ENCODE data around the gene ADRM1.

ADRM1 gene

DNA sequence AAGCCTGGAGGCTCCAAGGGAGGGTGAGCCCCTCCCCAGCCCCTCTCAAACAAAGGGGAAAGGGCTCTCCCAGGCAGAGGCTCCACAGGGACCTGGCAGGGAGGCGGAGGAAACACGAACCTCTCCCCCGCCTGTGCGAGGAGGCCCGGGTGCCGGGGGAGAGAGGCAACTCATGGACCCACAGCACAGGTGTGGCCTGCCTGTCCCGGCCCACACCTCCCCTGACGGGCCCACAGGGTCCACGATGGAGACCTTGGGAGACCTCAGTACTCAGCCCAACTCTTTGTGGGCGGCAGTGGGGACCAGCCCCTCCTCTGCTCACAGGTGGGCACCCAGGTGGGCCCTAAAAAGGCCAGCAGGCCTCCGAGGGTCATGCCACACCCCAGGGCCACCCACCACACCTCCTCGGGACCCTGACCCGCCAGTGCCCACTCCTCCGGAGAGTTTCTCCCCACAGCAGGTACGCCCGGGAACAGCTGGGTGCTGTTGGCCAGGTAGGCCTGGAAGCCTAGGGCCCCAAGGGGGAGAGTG lies 52.1 kb downstream of the ADRM1 start:
- no peak for DNase-seq (ENCODE audit: low read depth in 2 of 2)

DNA sequence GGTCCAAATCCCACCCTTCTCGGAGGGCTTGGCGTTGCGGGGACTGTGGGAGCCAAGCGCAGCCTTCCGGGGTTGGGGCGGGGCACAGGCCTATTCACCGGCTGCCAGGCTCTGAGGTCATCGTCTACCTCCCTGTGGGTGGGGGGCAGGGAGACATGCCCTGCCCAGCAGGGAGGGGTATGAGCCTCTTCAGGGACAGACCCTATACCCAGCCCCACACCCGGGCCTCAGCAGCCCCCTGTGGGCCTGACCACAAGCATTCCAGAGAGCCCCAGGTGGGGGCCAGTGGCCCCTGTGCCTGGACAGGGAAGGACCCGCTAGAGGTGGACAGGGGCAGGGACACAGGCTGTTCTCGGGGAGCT lies 52.7 kb downstream of the ADRM1 start:
- DNase-seq (ENCODE audit: low read depth in 2 of 2): no peak

DNA sequence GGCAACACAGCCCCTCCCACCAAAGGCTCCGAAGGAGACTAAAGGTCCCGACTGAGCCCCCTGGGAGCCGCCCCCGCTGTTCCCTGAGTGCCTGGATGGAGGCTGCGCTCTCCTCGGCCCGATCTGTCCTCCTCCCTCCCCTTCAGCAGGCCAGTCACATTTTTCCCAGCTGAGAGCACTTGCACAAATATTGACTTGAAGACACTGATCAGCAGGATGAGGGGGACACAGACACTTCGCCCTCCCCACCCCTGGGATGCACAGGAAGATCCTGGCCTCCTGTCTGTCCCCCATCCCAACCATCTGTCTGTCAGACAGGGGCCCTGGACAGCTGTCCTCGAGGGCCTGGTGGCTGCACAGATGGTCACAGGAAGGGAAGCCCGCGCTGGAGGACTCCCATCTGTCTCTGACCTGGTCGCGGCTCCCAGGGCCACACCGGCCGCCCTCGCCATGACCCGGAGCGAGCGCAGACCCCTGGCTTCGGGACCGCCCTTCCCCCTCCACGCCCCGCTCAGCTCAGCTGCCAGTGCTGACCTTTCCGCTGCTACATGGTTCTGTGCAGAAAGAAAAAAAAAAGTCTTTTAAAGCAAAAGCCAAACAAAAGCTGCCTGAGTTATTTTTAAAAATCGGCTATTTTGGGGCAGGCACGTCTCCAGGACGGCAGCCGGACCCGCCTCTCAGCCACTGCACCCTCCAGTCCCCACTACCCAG lies 53.2 kb downstream of the ADRM1 start:
- DNase-seq (ENCODE audit: low read depth in 2 of 2): no peak

DNA sequence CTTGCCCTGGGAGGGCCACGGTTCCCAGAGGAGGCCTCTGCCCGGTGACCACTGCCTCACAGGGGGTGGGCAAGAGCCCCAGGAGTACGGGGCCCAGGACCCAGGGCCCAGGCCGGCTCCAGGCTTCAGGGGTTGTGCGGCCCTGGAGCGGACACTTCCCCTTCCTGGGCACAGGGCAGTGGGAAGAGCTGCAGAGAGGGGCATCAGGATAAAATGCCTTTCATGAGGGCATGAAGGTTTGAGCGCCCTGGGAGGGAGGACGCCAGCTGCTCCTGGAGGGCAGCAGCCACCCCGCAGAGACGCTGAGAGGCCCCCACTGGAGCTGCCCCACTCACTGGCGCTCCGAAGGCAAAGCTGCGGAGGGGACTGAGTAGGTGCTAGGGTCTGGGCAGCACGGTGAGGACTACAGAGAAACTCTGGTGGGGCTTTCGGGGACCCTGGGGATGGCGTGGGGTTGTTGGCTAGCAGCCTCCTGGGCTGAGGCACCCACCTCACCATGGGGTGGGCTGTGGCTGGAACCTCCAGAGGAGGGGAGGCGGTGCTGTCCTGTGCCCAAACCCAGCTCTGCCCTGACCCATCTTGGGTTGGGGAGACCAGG lies 53.9 kb downstream of the ADRM1 start:
- no peak for DNase-seq (ENCODE audit: low read depth in 2 of 2)

DNA sequence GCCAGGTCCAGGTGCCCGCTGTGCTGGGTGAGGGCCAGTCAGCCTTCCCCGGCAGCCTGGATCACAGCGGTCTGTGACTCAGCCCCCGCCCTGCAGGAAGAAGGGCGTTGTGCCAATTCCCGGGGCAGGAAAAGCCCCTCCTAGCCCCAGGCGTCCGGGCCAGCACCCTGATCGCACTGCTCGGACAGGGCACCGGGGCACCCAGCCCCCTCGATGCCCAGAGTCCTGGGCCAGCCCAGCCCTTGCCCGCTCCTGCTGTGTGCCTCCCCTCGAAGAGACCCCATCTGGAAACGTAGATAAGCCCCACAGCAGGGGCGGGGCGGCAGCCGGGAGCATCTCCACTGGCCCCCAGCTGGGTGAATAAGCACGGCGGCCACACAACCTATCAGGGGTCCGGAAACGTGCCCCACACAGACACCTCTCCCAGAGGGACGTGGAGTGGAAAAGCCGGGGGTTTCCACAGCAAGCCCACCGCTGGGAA lies 54.4 kb downstream of the ADRM1 start:
- DNase-seq (ENCODE audit: low read depth in 2 of 2): no peak

DNA sequence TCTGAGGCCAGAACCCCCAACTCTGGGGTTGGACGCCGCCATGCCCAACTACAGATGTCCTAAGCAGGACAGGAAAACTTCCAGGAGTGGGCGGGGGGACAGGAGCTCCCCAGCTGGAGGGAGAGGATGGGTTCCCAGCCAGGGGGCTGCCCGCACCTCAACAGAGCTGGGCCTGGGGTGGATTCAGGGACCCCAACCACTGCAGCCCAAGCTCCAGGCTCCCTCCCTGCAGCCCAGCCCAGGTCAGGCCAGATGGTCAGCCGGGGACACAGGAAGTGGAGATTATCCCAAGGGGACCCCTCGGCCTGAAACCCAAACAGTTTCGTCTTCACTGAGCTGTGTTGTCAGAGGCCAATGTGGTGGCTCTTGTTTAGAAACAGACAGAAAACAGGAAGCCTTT lies 54.9 kb downstream of the ADRM1 start:
- no peak for DNase-seq (ENCODE audit: low read depth in 2 of 2)

Measured in stimulated activated CD4-positive, alpha-beta T cell treated with anti-CD3 and anti-CD28 coated beads, Interleukin-12 subunit alpha, Interleukin-12 subunit beta, amount 100 ng/mL, for 24 hours (primary cell).